SKM-1 treated with dmso at 0.1 percent for 144 hours (cell line): ENCODE data around the gene SUMO2.
A peak's percentile ranks its signal among the peaks of the same experiment; 100 is the strongest.
"Not testable (repeated sequence)": the region's sequence is repeated elsewhere in the genome, so short reads cannot be mapped to it uniquely, and the experiment has no call there.

Experiments used
- DNase-seq: peaks from one replicate; lab custom pipeline; 2025; ENCODE audit not compliant: unreplicated experiment; lab: John Stamatoyannopoulos, UW

SUMO2 gene

GRCh38 chr17:75146592-75146991, 36.2 kb downstream of the SUMO2 start:
- DNase-seq: no peak

GRCh38 chr17:75144816-75145512, 37.8 kb downstream of the SUMO2 start:
- DNase-seq: no peak

- no peak for DNase-seq
Measured at GRCh38 chr17:75142236-75142971, 40.4 kb downstream of the SUMO2 start.

- no peak for DNase-seq
Measured at GRCh38 chr17:75138519-75138918, 44.2 kb downstream of the SUMO2 start.

GRCh38 chr17:75137762-75138161, 45.0 kb downstream of the SUMO2 start:
- not testable (repeated sequence) for DNase-seq

GRCh38 chr17:75135946-75136345, 46.8 kb downstream of the SUMO2 start:
- DNase-seq: no peak

- DNase-seq: no peak
Measured at GRCh38 chr17:75135452-75135851, 47.3 kb downstream of the SUMO2 start.

GRCh38 chr17:75133607-75134347, 49.0 kb downstream of the SUMO2 start:
- not testable (repeated sequence) for DNase-seq

- DNase-seq: no peak
Measured at GRCh38 chr17:75133001-75133400, 49.8 kb downstream of the SUMO2 start.

- not testable (repeated sequence) for DNase-seq
Measured at GRCh38 chr17:75132018-75133000, 50.5 kb downstream of the SUMO2 start.

- peak; percentile 64 for DNase-seq
Measured at GRCh38 chr17:75131278-75132017, 51.3 kb downstream of the SUMO2 start, which contains the start of gene NT5C. NT5C (minus strand) TSS chr17:75131742; CDS start chr17:75131707, 35 bp downstream.

- DNase-seq: peak; percentile 35
Measured at GRCh38 chr17:75130632-75131277, 52.0 kb downstream of the SUMO2 start.

GRCh38 chr17:75130059-75130631, 52.6 kb downstream of the SUMO2 start:
- no peak for DNase-seq

GRCh38 chr17:75129576-75129975, 53.2 kb downstream of the SUMO2 start:
- DNase-seq: no peak

- no peak for DNase-seq
Measured at GRCh38 chr17:75128694-75129505, 53.9 kb downstream of the SUMO2 start.

GRCh38 chr17:75127936-75128335, 54.8 kb downstream of the SUMO2 start:
- DNase-seq: not testable (repeated sequence)

- DNase-seq: no peak
Measured at GRCh38 chr17:75126954-75127353, 55.8 kb downstream of the SUMO2 start.

- no peak for DNase-seq
Measured at GRCh38 chr17:75125984-75126383, 56.8 kb downstream of the SUMO2 start.
